K562 (cell line): ENCODE data around the gene ELOF1. TPM values are rescaled to one million over a fixed set of nuclear protein-coding genes. Genes with fewer than 3 reads are reported as not detected.
A peak's percentile ranks its signal among the peaks of the same experiment; 100 is the strongest.

Experiments
- ATAC-seq: fragments of 200-7000 bp; cut with Tn5 transposase; 3 replicates; pipeline ENCODE4 v1.9.1; 2020; ENCODE audit warnings: moderate library complexity
- BruUV-seq: library from RNA; stranded (reverse); fragments of 400-500 nt; replicated peaks from 2 replicates; lab custom pipeline; 2021; lab: Mats Ljungman, UMichigan
- CTCF ChIA-PET: fragments of 300-600 bp; formaldehyde crosslinking; extraction: SDS; loops from one replicate; lab custom pipeline; 2021; ENCODE audit warnings: low intra/inter-chr PET ratio; lab: Yijun Ruan, JAX
- POLR2A ChIA-PET: fragments of 300-600, 350-650 bp; sonication (Branson Sonifier 250); formaldehyde crosslinking; extraction: SDS; loops from one replicate; lab custom pipeline; 2021; ENCODE audit warnings: antibody characterized with exemption, inconsistent platforms; lab: Yijun Ruan, JAX
- DNase-seq, 4 experiments: peaks; one replicate each; pipeline versions ENCODE4 v3.0.0 to v3.0.0-alpha.2; 2011 to 2018; ENCODE audit warnings: low spot score in 3 of 4, mixed read lengths in 3 of 4; ENCODE audit errors: extremely low read depth in 1 of 4
- FAIRE-seq: peaks from 2 replicates; lab custom pipeline; 2011; peaks lifted over from hg19 to GRCh38; lab: Jason Lieb, UNC
- H2AFZ ChIP-seq: 2 replicates; pipeline ENCODE4 v1.6.0; 2011; ENCODE audit warnings: low read depth, low read length, control low read depth, inconsistent platforms
- H3K27ac ChIP-seq: fragments of 200-600 bp; 3 replicates; pipeline ENCODE4 v1.8.0; 2011; ENCODE audit warnings: low read depth, mild to moderate bottlenecking, control low read depth, inconsistent platforms, low read length, moderate library complexity, mixed read lengths; ENCODE audit errors: extremely low read depth
- H3K27me3 ChIP-seq, 2 experiments: fragments of 300-600 bp in 1 of 2; 2 replicates in 1 of 2; 3 replicates in 1 of 2; pipeline versions ENCODE4 v1.6.0 to v1.8.0; 2011; ENCODE audit warnings: inconsistent platforms in 2 of 2, low read length in 2 of 2, mild to moderate bottlenecking in 1 of 2, mixed read lengths in 1 of 2, moderate library complexity in 1 of 2; ENCODE audit not compliant: control insufficient read depth in 2 of 2, insufficient read depth in 2 of 2
- H3K36me3 ChIP-seq: fragments of 300-600 bp; 3 replicates; pipeline ENCODE4 v1.8.0; 2011; ENCODE audit warnings: mild to moderate bottlenecking, low read length, inconsistent platforms; ENCODE audit not compliant: control insufficient read depth, insufficient read depth
- H3K4me1 ChIP-seq, 2 experiments: fragments of 200-600 bp in 1 of 2; replicated peaks in 1 of 2; 2 replicates in 1 of 2; 3 replicates in 1 of 2; pipeline versions ENCODE4 v1.5.1 to v1.8.0; 2011; ENCODE audit warnings: inconsistent platforms in 2 of 2, low read length in 2 of 2, mild to moderate bottlenecking in 1 of 2, mixed read lengths in 1 of 2, moderate library complexity in 1 of 2; ENCODE audit not compliant: control insufficient read depth in 2 of 2, insufficient read depth in 2 of 2
- H3K4me2 ChIP-seq: 2 replicates; pipeline ENCODE4 v1.6.1; 2011; ENCODE audit warnings: low read length, control low read depth, inconsistent platforms, mixed read lengths; ENCODE audit not compliant: insufficient read depth
- H3K4me3 ChIP-seq: fragments of 200-600 bp; sonication (generic), shearing (Covaris generic); 2 replicates; pipeline ENCODE4 v1.5.1; 2016; ENCODE audit warnings: control low read depth, inconsistent platforms
- H3K79me2 ChIP-seq: fragments of 200-600 bp; 3 replicates; pipeline ENCODE4 v1.8.0; 2011; ENCODE audit warnings: low read length, inconsistent platforms; ENCODE audit not compliant: control insufficient read depth, insufficient read depth
- H3K9ac ChIP-seq, 2 experiments: 2 replicates each; pipeline versions ENCODE4 v1.6.0 to v1.6.1; 2011; ENCODE audit warnings: low read depth in 2 of 2, low read length in 2 of 2, control low read depth in 1 of 2, inconsistent platforms in 1 of 2, mild to moderate bottlenecking in 1 of 2, mixed read lengths in 1 of 2; ENCODE audit not compliant: insufficient read depth in 1 of 2
- H3K9me1 ChIP-seq: one replicate; pipeline ENCODE4 v1.6.0; 2011; ENCODE audit warnings: inconsistent platforms, mild to moderate bottlenecking, low read length, moderate library complexity; ENCODE audit not compliant: control insufficient read depth, insufficient read depth
- H3K9me3 ChIP-seq: replicated peaks from 2 replicates; pipeline ENCODE4 v1.5.1; 2011; ENCODE audit warnings: low read depth, low read length, inconsistent platforms; ENCODE audit not compliant: control insufficient read depth, insufficient read depth
- H4K20me1 ChIP-seq: replicated peaks from 2 replicates; pipeline ENCODE4 v1.6.1; 2011; ENCODE audit warnings: low read length, inconsistent platforms, mixed read lengths; ENCODE audit not compliant: control insufficient read depth, insufficient read depth
- ADNP ChIP-seq: fragments of 200-800 bp; sonication (Bioruptor generic); IDR thresholded peaks from 2 replicates; pipeline ENCODE4 v1.6.1; 2016; ENCODE audit warnings: missing genetic modification characterization, missing compliant biosample characterization
- BRD9 ChIP-seq: fragments of 450-650 bp; IDR thresholded peaks from 2 replicates; pipeline ENCODE4 v1.6.1; 2018; ENCODE audit warnings: low read depth; ENCODE audit not compliant: partially characterized antibody
- ETV5 ChIP-seq: sonication (generic); formaldehyde crosslinking; IDR thresholded peaks from 2 replicates; pipeline ENCODE4 v1.4.0; 2020; ENCODE audit warnings: low read depth, mild to moderate bottlenecking, missing genetic modification reagents
- KAT8 ChIP-seq: fragments of 450-650 bp; IDR thresholded peaks from 2 replicates; pipeline ENCODE4 v1.6.1; 2016; ENCODE audit warnings: low read depth, mild to moderate bottlenecking
- MCM5 ChIP-seq: fragments of 450-650 bp; IDR thresholded peaks from 2 replicates; pipeline ENCODE4 v1.6.1; 2016; ENCODE audit warnings: low read depth
- NFIX ChIP-seq: fragments of 250-450 bp; sonication (Bioruptor Pico); IDR thresholded peaks from 2 replicates; pipeline ENCODE4 v1.4.0; 2020; ENCODE audit warnings: low read depth, mild to moderate bottlenecking, moderate library complexity
- PHF8 ChIP-seq: fragments of 200-600 bp; sonication (generic); IDR thresholded peaks from 2 replicates; pipeline ENCODE4 v1.6.1; 2012; ENCODE audit warnings: mixed run types, mild to moderate bottlenecking, inconsistent platforms, low read length, moderate library complexity, borderline replicate concordance
- RBM39 ChIP-seq: fragments of 200-400 bp; formaldehyde crosslinking; optimal IDR thresholded peaks from 2 replicates; pipeline ENCODE3; 2018; ENCODE audit warnings: low read depth, low read length
- RNF2 ChIP-seq: sonication (generic); IDR thresholded peaks from 2 replicates; pipeline ENCODE4 v1.6.1; 2016
- SMARCE1 ChIP-seq: fragments of 450-650 bp; IDR thresholded peaks from 2 replicates; pipeline ENCODE4 v1.7.1; 2016; ENCODE audit warnings: mild to moderate bottlenecking
- SP1 ChIP-seq: sonication (generic); formaldehyde crosslinking; IDR thresholded peaks from 2 replicates; pipeline ENCODE4 v1.8.1; 2022; ENCODE audit warnings: mild to moderate bottlenecking, missing genetic modification reagents
- TBL1XR1 ChIP-seq, 2 experiments: IDR thresholded peaks; 2 replicates each; pipeline ENCODE4 v1.6.1; 2012; ENCODE audit warnings: improper control_type of control experiment in 2 of 2, low read length in 2 of 2, mild to moderate bottlenecking in 1 of 2
- ZBTB7A ChIP-seq: IDR thresholded peaks from 2 replicates; pipeline ENCODE4 v1.6.1; 2011; ENCODE audit warnings: low read depth, mild to moderate bottlenecking, low read length, moderate library complexity, borderline replicate concordance; ENCODE audit not compliant: control insufficient read depth
- ZNF561 ChIP-seq: fragments of 450-650 bp; formaldehyde crosslinking; conservative IDR thresholded peaks from 2 replicates; pipeline ENCODE4 v1.4.0; 2020; ENCODE audit warnings: mild to moderate bottlenecking, moderate library complexity
- WGBS: fragments of 100-300 bp; shearing (Covaris generic); methylation state at CpG from one replicate; pipeline ENCODE4 v1.1.6; 2016; ENCODE audit warnings: low coverage, mixed read lengths; ENCODE audit not compliant: insufficient coverage; ENCODE audit errors: missing lambda C conversion rate; 5-methylcytosine and 5-hydroxymethylcytosine counted together
- in situ Hi-C: fragments of 300-500 bp; cut with MboI; formaldehyde crosslinking; loops from 4 replicates; pipeline ENCODE4 v1.15.0; 2018; ENCODE audit warnings: inconsistent platforms, mixed read lengths
- intact Hi-C: fragments of 100-400 bp; cut with micrococcal nuclease; formaldehyde crosslinking; loops from 2 replicates; pipeline ENCODE4 v1.14.2; 2022
- polyA plus RNA-seq, 8 experiments: library from polyadenylated mRNA; depleted of rRNA in 4 of 8; stranded (reverse) in 5 of 8; unstranded in 3 of 8; fragments of >200 nt; fragmentation: Nextera tagmentation in 2 of 8; fragmentation: Illumina TruSeq in 1 of 8; extraction: Ambion mirVana in 2 of 8; extraction: Trizol in 1 of 8; gene quantifications; 2 replicates each; pipeline versions ENCODE4 v1.2.1 to v1.2.3, GENCODE V29; 2011 to 2014; ENCODE audit warnings: inconsistent platforms in 1 of 8, missing spikeins in 1 of 8
- total RNA-seq, 7 experiments: library from RNA; depleted of rRNA in 6 of 7; stranded (reverse); fragments of >200 nt in 6 of 7; fragmentation: Illumina TruSeq in 2 of 7; extraction: Trizol in 2 of 7; gene quantifications; 2 replicates each; pipeline versions ENCODE4 v1.2.1 to v1.2.3, GENCODE V29; 2011 to 2021; ENCODE audit warnings: low replicate concordance in 1 of 7
- TF ChIP-seq, protein P1 (sequence below): fragments of 250-450 bp; sonication (Bioruptor Pico); IDR thresholded peaks from 2 replicates; pipeline ENCODE4 v1.4.0; 2020; ENCODE audit warnings: mild to moderate bottlenecking, moderate library complexity
- TF ChIP-seq, protein P2 (sequence below): sonication (generic); formaldehyde crosslinking; IDR thresholded peaks from 2 replicates; pipeline ENCODE4 v1.9.0; 2022; ENCODE audit warnings: mild to moderate bottlenecking, missing genetic modification reagents
- TF ChIP-seq, protein P3 (sequence below), 3 experiments: fragments of 200-800 bp in 1 of 3; sonication (Bioruptor generic) in 1 of 3; sonication (generic) in 1 of 3; formaldehyde crosslinking in 1 of 3; IDR thresholded peaks; 2 replicates each; pipeline versions ENCODE4 v1.6.1 to v1.8.0; 2016 to 2022; ENCODE audit warnings: mild to moderate bottlenecking in 2 of 3, missing compliant biosample characterization in 2 of 3, missing genetic modification characterization in 2 of 3, missing genetic modification reagents in 1 of 3

ELOF1 gene
- total and polyA plus RNA-seq, 9 of the 15 experiments (the other 6 are each of a cell fraction or from before 2014, with no cell fraction given), result 16.7 to 147 (median 74.2) TPM

DNA sequence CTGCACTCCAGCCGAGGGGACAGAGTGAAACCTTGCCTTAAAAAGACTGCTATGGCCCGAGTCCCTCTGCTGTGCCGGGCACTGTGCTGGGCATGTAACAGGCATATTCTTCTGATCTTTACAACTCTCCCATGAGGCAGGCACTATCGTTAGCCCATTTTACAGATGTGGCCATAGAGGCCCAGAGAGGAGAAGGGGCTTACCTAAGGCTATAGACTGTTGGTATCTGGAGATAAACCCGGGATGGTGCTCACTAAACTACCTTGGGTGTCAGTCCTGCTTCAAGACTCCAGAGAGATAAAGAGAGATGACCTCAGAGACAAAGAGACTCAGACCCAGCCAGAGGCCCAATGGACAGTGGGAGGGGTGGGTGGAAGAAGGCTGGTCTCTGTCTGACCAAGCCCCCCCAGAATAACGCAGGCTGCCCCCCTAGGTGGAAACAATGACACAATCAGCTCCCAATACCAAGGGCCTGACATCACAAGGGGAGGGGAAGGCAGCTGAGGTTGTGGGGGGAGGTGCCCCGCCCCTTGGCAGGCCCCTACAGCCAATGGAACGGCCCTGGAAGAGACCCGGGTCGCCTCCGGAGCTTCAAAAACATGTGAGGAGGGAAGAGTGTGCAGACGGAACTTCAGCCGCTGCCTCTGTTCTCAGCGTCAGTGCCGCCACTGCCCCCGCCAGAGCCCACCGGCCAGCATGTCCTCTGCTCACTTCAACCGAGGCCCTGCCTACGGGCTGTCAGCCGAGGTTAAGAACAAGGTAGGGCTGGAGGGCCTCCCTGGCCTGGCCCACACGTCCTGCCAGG, 20.6 kb downstream of the ELOF1 start, which contains the start of gene CNN1:
TSS of gene CNN1 (plus strand) at position 620 of the 805 bp plus-strand sequence. CDS start at position 697, 77 bp downstream.
- WGBS, result 27% methylated on average over 20 of the region's 21 CpGs
- no peaks in the 10 kb centered on the region for H3K27me3 ChIP-seq
- ATAC-seq (peak; percentile 64), DNase-seq (peak; percentile 78 to 83 (median 80)), FAIRE-seq (no peak)
- intact Hi-C loops, result loop anchor here (5.0 kb wide), 1 partner anchor 41 kb away; no protein-coding TSS in a partner anchor
- in situ Hi-C loops, result no loop called here
- H3K9me1 ChIP-seq, result no peaks in the 10 kb centered on the region
- H4K20me1 ChIP-seq, result no peaks in the 10 kb centered on the region
- no peaks in the 10 kb centered on the region for H3K79me2 ChIP-seq
- H3K36me3 ChIP-seq, result no peaks in the 10 kb centered on the region
- peak within 1 kb of the TSS; percentile 48 to 88 for H3K9ac ChIP-seq
- H3K9me3 ChIP-seq, result no peaks in the 10 kb centered on the region
- BruUV-seq, result no TSS peak
- H3K4me2 ChIP-seq, result peak within 1 kb of the TSS; percentile 70
- peak within 1 kb of the TSS; percentile 66 for H2AFZ ChIP-seq
- ChIA-PET POLR2A (interaction anchor here (0.6 to 1.2 kb wide), 7 partner anchors 9 to 1123 kb away, joined by 3 to 7 read pairs (median 3); partner anchors contain the start of genes ECSIT and ELOF1), CTCF (no interaction called here)
- peak within 1 kb of the TSS; percentile 36 for H3K27ac ChIP-seq
- H3K4me3 ChIP-seq, result peak within 1 kb of the TSS; percentile 31; the same call in 1 of the 2 replicates
- peaks cover 30 to 49% of the 10 kb centered on the region in 2 experiments; a peak in 4 of 5 replicates for H3K4me1 ChIP-seq
- TF ChIP-seq, protein P1, sequence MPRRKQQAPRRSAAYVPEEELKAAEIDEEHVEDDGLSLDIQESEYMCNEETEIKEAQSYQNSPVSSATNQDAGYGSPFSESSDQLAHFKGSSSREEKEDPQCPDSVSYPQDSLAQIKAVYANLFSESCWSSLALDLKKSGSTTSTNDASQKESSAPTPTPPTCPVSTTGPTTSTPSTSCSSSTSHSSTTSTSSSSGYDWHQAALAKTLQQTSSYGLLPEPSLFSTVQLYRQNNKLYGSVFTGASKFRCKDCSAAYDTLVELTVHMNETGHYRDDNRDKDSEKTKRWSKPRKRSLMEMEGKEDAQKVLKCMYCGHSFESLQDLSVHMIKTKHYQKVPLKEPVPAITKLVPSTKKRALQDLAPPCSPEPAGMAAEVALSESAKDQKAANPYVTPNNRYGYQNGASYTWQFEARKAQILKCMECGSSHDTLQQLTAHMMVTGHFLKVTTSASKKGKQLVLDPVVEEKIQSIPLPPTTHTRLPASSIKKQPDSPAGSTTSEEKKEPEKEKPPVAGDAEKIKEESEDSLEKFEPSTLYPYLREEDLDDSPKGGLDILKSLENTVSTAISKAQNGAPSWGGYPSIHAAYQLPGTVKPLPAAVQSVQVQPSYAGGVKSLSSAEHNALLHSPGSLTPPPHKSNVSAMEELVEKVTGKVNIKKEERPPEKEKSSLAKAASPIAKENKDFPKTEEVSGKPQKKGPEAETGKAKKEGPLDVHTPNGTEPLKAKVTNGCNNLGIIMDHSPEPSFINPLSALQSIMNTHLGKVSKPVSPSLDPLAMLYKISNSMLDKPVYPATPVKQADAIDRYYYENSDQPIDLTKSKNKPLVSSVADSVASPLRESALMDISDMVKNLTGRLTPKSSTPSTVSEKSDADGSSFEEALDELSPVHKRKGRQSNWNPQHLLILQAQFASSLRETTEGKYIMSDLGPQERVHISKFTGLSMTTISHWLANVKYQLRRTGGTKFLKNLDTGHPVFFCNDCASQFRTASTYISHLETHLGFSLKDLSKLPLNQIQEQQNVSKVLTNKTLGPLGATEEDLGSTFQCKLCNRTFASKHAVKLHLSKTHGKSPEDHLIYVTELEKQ (CRISPR knock-in tag), result no peak
- TF ChIP-seq, protein P2, sequence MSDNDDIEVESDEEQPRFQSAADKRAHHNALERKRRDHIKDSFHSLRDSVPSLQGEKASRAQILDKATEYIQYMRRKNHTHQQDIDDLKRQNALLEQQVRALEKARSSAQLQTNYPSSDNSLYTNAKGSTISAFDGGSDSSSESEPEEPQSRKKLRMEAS (CRISPR knock-in tag), result peak; percentile 67; the same call in 1 of the 2 replicates
- TF ChIP-seq PHF8, result peak; percentile 55; the same call in 1 of the 2 replicates
- TF ChIP-seq SMARCE1, result peak; percentile 49
- TF ChIP-seq MCM5, result no peak
- peak; percentile 44 for TF ChIP-seq BRD9
- TF ChIP-seq ADNP, result peak; percentile 98
- TF ChIP-seq, protein P3, sequence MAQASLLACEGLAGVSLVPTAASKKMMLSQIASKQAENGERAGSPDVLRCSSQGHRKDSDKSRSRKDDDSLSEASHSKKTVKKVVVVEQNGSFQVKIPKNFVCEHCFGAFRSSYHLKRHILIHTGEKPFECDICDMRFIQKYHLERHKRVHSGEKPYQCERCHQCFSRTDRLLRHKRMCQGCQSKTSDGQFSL (CRISPR knock-in tag; IDR thresholded peaks at IDR 0.05), result peak; percentile 61; the same call in 1 of the 2 replicates
- TF ChIP-seq, protein P3 (tag; IDR thresholded peaks at IDR 0.05), result no peak
- peak; percentile 56 for TF ChIP-seq SP1 (CRISPR knock-in tag)
- no peak for TF ChIP-seq ZNF561
- no peak for TF ChIP-seq ETV5 (CRISPR knock-in tag)
- no peak for TF ChIP-seq RNF2
- no peak for TF ChIP-seq KAT8
- no peak for TF ChIP-seq TBL1XR1 (IDR thresholded peaks at IDR 0.05; ENCODE audit: low read length in 2 of 2)
- peak; percentile 82; the same call in 1 of the 2 replicates for TF ChIP-seq ZBTB7A
- TF ChIP-seq RBM39, result no peak
- TF ChIP-seq NFIX (CRISPR knock-in tag), result no peak
